ENCODE results near the gene CDH7.

DNA sequence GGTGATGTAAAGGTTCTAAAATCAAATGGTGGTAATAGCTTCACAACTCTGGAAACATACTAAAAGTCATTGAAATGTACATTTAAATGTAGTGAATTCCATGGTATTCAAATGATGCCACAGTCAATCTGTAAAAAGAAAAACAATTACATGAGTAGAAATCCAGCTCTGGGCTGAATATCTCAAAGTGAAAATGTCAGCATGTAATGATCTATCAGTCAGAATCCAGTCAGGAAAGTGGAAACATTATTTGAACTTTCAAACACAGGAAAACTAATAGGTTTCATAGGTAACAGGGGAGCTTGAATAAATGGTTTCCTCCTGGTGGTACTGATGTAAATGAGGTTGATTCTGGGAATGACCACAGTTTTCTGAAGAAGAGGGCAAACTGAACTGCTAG, 186.4 kb downstream of the CDH7 start:
- TF ChIP-seq, protein P1, sequence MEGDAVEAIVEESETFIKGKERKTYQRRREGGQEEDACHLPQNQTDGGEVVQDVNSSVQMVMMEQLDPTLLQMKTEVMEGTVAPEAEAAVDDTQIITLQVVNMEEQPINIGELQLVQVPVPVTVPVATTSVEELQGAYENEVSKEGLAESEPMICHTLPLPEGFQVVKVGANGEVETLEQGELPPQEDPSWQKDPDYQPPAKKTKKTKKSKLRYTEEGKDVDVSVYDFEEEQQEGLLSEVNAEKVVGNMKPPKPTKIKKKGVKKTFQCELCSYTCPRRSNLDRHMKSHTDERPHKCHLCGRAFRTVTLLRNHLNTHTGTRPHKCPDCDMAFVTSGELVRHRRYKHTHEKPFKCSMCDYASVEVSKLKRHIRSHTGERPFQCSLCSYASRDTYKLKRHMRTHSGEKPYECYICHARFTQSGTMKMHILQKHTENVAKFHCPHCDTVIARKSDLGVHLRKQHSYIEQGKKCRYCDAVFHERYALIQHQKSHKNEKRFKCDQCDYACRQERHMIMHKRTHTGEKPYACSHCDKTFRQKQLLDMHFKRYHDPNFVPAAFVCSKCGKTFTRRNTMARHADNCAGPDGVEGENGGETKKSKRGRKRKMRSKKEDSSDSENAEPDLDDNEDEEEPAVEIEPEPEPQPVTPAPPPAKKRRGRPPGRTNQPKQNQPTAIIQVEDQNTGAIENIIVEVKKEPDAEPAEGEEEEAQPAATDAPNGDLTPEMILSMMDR (IDR thresholded peaks at IDR 0.05), result no peak
- TF ChIP-seq POLR2A (IDR thresholded peaks at IDR 0.05), result no peak
- no peak for TF ChIP-seq EP300 (IDR thresholded peaks at IDR 0.05)
- no peak for TF ChIP-seq POLR2AphosphoS5 (IDR thresholded peaks at IDR 0.05)

Data from gastroesophageal sphincter (tissue), 3 donors.